HepG2 (cell line): ENCODE measurements around the gene PGC. TPM values are rescaled to one million over a fixed set of nuclear protein-coding genes. Genes with fewer than 3 reads are reported as not detected.

Experiments
- DMAP1 ChIP-seq: IDR thresholded peaks from 2 replicates; pipeline ENCODE4 v1.6.1; 2016
- DPF2 ChIP-seq: sonication (generic); formaldehyde crosslinking; IDR thresholded peaks from 2 replicates; pipeline ENCODE4 v1.4.0; 2020; ENCODE audit warnings: mild to moderate bottlenecking, low read depth, missing genetic modification reagents, borderline replicate concordance
- FOXJ3 ChIP-seq: sonication (generic); formaldehyde crosslinking; IDR thresholded peaks from 2 replicates; pipeline ENCODE4 v1.4.0; 2020; ENCODE audit warnings: missing genetic modification reagents, mild to moderate bottlenecking, borderline replicate concordance
- JUN ChIP-seq: sonication (generic); formaldehyde crosslinking; IDR thresholded peaks from 2 replicates; pipeline ENCODE4 v1.4.0; 2020; ENCODE audit warnings: mild to moderate bottlenecking, missing genetic modification reagents
- JUND ChIP-seq: sonication (generic); formaldehyde crosslinking; IDR thresholded peaks from 2 replicates; pipeline ENCODE4 v1.8.0; 2022; ENCODE audit warnings: mild to moderate bottlenecking, missing genetic modification reagents
- NCOA1 ChIP-seq: sonication (generic); formaldehyde crosslinking; IDR thresholded peaks from 2 replicates; pipeline ENCODE4 v1.9.0; 2021; ENCODE audit warnings: missing genetic modification reagents
- PAWR ChIP-seq: sonication (generic); formaldehyde crosslinking; IDR thresholded peaks from 2 replicates; pipeline ENCODE4 v1.4.0; 2020; ENCODE audit warnings: missing genetic modification reagents, mild to moderate bottlenecking, borderline replicate concordance
- PAX8 ChIP-seq: sonication (generic); formaldehyde crosslinking; IDR thresholded peaks from 2 replicates; pipeline ENCODE4 v1.8.0; 2022; ENCODE audit warnings: mild to moderate bottlenecking, missing genetic modification reagents, borderline replicate concordance
- PCBP2 ChIP-seq: fragments of 200-400 bp; formaldehyde crosslinking; optimal IDR thresholded peaks from 2 replicates; pipeline ENCODE3; 2018; ENCODE audit warnings: low read length, low read depth; ENCODE audit not compliant: poor library complexity, severe bottlenecking
- RARA ChIP-seq: IDR thresholded peaks from 2 replicates; pipeline ENCODE4 v1.6.1; 2016; ENCODE audit warnings: missing genetic modification reagents, missing compliant biosample characterization
- SIN3A ChIP-seq: IDR thresholded peaks from 2 replicates; pipeline ENCODE4 v1.6.1; 2011; ENCODE audit warnings: low read depth, mild to moderate bottlenecking, control low read depth, low read length, borderline replicate concordance
- SMAD9 ChIP-seq: sonication (generic); formaldehyde crosslinking; IDR thresholded peaks from 2 replicates; pipeline ENCODE4 v1.5.1; 2020; ENCODE audit warnings: mild to moderate bottlenecking, missing genetic modification reagents
- SOX13 ChIP-seq, 3 experiments: fragments of 450-650 bp in 1 of 3; sonication (generic) in 1 of 3; formaldehyde crosslinking in 1 of 3; IDR thresholded peaks in 2 of 3; conservative IDR thresholded peaks in 1 of 3; 2 replicates each; pipeline versions ENCODE4 v1.5.0 to v1.6.1; 2016 to 2020; ENCODE audit warnings: antibody characterized with exemption in 1 of 3, mild to moderate bottlenecking in 1 of 3, missing compliant biosample characterization in 1 of 3, missing genetic modification reagents in 1 of 3, moderate library complexity in 1 of 3
- TBX2 ChIP-seq: sonication (generic); formaldehyde crosslinking; IDR thresholded peaks from 2 replicates; pipeline ENCODE4 v1.5.0; 2020; ENCODE audit warnings: missing genetic modification reagents, mild to moderate bottlenecking, borderline replicate concordance
- YEATS4 ChIP-seq: sonication (generic); formaldehyde crosslinking; IDR thresholded peaks from 2 replicates; pipeline ENCODE4 v1.4.0; 2020; ENCODE audit warnings: missing genetic modification reagents, borderline replicate concordance
- ZFP37 ChIP-seq: sonication (generic); formaldehyde crosslinking; IDR thresholded peaks from 2 replicates; pipeline ENCODE4 v1.4.0; 2020; ENCODE audit warnings: missing genetic modification reagents, borderline replicate concordance
- ZNF124 ChIP-seq: sonication (generic); formaldehyde crosslinking; IDR thresholded peaks from 2 replicates; pipeline ENCODE4 v1.4.0; 2020; ENCODE audit warnings: missing genetic modification reagents
- ZNF232 ChIP-seq: sonication (generic); formaldehyde crosslinking; IDR thresholded peaks from 2 replicates; pipeline ENCODE4 v1.4.0; 2020; ENCODE audit warnings: missing genetic modification reagents, borderline replicate concordance
- ZNF484 ChIP-seq: sonication (generic); formaldehyde crosslinking; IDR thresholded peaks from 2 replicates; pipeline ENCODE4 v1.5.1; 2020; ENCODE audit warnings: mild to moderate bottlenecking, low read depth, missing genetic modification reagents, borderline replicate concordance
- ZNF768 ChIP-seq: sonication (generic); formaldehyde crosslinking; IDR thresholded peaks from 2 replicates; pipeline ENCODE4 v1.4.0; 2020; ENCODE audit warnings: missing genetic modification reagents
- ZNF773 ChIP-seq: sonication (generic); formaldehyde crosslinking; IDR thresholded peaks from 2 replicates; pipeline ENCODE4 v1.4.0; 2020; ENCODE audit warnings: missing genetic modification reagents, borderline replicate concordance
- ZNF839 ChIP-seq: sonication (generic); formaldehyde crosslinking; IDR thresholded peaks from 2 replicates; pipeline ENCODE4 v1.4.0; 2020; ENCODE audit warnings: missing genetic modification reagents, mild to moderate bottlenecking, borderline replicate concordance
- polyA plus RNA-seq, 8 experiments: library from polyadenylated mRNA; depleted of rRNA in 3 of 8; stranded (reverse) in 7 of 8; unstranded in 1 of 8; fragments of >200 nt; fragmentation: Illumina TruSeq in 4 of 8; extraction: Trizol in 4 of 8; gene quantifications; 2 replicates each; pipeline versions ENCODE4 v1.2.1 to v1.2.3, GENCODE V29; 2011 to 2016; ENCODE audit warnings: low read depth in 4 of 8, missing spikeins in 1 of 8, mixed read lengths in 1 of 8; ENCODE audit not compliant: insufficient read depth in 1 of 8
- total RNA-seq, 5 experiments: library from RNA; depleted of rRNA; stranded (reverse); fragments of >200 nt; fragmentation: Illumina TruSeq; extraction: Trizol; gene quantifications; 2 replicates each; pipeline ENCODE4 v1.2.3, GENCODE V29; 2016; ENCODE audit warnings: low read depth in 1 of 5
- TF ChIP-seq, protein P1 (sequence below): sonication (generic); formaldehyde crosslinking; IDR thresholded peaks from 2 replicates; pipeline ENCODE4 v1.4.0; 2020; ENCODE audit warnings: missing genetic modification reagents
- TF ChIP-seq, protein P2 (sequence below): sonication (generic); formaldehyde crosslinking; IDR thresholded peaks from 2 replicates; pipeline ENCODE4 v1.5.0; 2020; ENCODE audit warnings: missing genetic modification reagents, mild to moderate bottlenecking, borderline replicate concordance
- TF ChIP-seq, protein P3 (sequence below): sonication (generic); formaldehyde crosslinking; IDR thresholded peaks from 2 replicates; pipeline ENCODE4 v1.8.1; 2022; ENCODE audit warnings: mild to moderate bottlenecking, missing genetic modification reagents
- TF ChIP-seq, protein P4 (sequence below): sonication (generic); formaldehyde crosslinking; IDR thresholded peaks from 2 replicates; pipeline ENCODE4 v1.4.0; 2020; ENCODE audit warnings: mild to moderate bottlenecking, missing genetic modification reagents

Gene PGC
- total and polyA plus RNA-seq, 2 of the 13 experiments (the other 11 are each of a cell fraction or from before 2014, with no cell fraction given) = 426 to 502 TPM

DNA sequence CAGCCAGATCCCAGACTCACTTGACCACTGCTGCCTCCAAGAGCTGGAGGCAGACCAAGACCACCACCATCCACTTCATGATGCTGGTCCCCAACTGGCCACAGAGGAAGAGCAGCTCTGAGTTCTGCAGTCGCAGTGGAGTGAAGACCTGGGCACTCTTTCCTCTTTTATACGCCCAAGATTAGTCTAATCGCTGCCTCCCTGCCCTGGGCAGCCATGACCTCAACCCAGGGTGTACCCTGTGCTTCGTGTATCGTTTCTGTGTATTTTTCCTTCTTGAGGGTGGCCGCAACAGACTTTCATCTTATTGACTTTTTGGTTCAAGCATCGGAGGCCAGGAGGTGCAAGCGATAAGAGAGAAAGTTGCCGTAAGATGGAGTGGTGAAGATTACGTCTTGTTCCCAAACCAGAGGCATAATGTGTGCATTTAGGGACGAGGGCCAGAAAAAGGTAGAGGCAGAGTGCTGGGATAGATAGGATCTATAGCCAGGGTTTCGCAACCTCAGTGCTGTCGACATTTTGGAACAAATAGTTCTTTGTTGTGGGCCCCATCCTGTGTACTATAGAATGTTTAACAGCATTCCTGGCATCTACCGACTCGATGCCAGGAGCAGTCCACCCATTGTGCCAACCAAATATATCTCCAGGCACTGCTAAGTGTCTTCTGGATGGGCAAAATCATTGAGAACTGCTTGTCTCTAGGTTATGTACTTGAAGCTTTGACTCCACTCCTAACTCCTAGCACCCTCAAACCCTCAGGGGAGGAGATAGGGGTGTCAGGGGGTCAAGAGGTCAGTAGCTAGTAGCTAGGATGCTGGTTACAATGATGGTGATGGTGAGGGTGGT is at the start of gene PGC (continued):
- TF ChIP-seq, protein P1, sequence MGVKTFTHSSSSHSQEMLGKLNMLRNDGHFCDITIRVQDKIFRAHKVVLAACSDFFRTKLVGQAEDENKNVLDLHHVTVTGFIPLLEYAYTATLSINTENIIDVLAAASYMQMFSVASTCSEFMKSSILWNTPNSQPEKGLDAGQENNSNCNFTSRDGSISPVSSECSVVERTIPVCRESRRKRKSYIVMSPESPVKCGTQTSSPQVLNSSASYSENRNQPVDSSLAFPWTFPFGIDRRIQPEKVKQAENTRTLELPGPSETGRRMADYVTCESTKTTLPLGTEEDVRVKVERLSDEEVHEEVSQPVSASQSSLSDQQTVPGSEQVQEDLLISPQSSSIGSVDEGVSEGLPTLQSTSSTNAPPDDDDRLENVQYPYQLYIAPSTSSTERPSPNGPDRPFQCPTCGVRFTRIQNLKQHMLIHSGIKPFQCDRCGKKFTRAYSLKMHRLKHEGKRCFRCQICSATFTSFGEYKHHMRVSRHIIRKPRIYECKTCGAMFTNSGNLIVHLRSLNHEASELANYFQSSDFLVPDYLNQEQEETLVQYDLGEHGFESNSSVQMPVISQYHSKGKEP (CRISPR knock-in tag) = no peak
- TF ChIP-seq DPF2 (CRISPR knock-in tag) (peak; percentile 95), JUND (CRISPR knock-in tag) (no peak), DMAP1 (peak; percentile 77; the same call in 1 of the 2 replicates), ZNF124 (no peak), FOXJ3 (peak; percentile 97; the same call in 1 of the 2 replicates), ZNF232 (CRISPR knock-in tag) (peak; percentile 63; the same call in 1 of the 2 replicates), PAWR (CRISPR knock-in tag) (no peak), ZNF839 (CRISPR knock-in tag) (no peak), RARA (CRISPR knock-in tag) (peak; percentile 80), ZNF773 (no peak), PCBP2 (no peak), ZNF768 (peak; percentile 54), YEATS4 (CRISPR knock-in tag) (peak; percentile 74), TBX2 (peak; percentile 95), ZFP37 (CRISPR knock-in tag) (no peak), JUN (CRISPR knock-in tag) (peak; percentile 47; the same call in 1 of the 2 replicates), SMAD9 (CRISPR knock-in tag) (0 out of 2 replicates have a peak, but pooled peaks have one; percentile 21), PAX8 (no peak), ZNF484 (CRISPR knock-in tag) (no peak), NCOA1 (CRISPR knock-in tag) (no peak; the same call in 1 of the 2 replicates), SOX13 (IDR thresholded peaks at IDR 0.05) (peak; percentile 95), SOX13 (CRISPR knock-in tag; conservative IDR thresholded peaks at IDR 0.05 in 1 of 2, IDR thresholded peaks at IDR 0.05 in 1 of 2) (peak in 1 of 2 experiments; percentile 95; a peak in 2 of 4 replicates), SIN3A (no peak)
- TF ChIP-seq, protein P2, sequence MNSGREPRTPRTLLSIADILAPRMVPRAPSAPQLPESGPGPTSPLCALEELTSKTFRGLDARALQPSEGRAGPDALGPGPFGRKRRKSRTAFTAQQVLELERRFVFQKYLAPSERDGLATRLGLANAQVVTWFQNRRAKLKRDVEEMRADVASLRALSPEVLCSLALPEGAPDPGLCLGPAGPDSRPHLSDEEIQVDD (CRISPR knock-in tag) = no peak
- TF ChIP-seq, protein P3, sequence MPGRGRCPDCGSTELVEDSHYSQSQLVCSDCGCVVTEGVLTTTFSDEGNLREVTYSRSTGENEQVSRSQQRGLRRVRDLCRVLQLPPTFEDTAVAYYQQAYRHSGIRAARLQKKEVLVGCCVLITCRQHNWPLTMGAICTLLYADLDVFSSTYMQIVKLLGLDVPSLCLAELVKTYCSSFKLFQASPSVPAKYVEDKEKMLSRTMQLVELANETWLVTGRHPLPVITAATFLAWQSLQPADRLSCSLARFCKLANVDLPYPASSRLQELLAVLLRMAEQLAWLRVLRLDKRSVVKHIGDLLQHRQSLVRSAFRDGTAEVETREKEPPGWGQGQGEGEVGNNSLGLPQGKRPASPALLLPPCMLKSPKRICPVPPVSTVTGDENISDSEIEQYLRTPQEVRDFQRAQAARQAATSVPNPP = peak; percentile 89; the same call in 1 of the 2 replicates
- TF ChIP-seq, protein P4, sequence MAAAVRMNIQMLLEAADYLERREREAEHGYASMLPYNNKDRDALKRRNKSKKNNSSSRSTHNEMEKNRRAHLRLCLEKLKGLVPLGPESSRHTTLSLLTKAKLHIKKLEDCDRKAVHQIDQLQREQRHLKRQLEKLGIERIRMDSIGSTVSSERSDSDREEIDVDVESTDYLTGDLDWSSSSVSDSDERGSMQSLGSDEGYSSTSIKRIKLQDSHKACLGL (CRISPR knock-in tag) = peak; percentile 29; the same call in 1 of the 2 replicates
